Stimulated activated CD4-positive, alpha-beta T cell treated with anti-CD3 and anti-CD28 coated beads, Interleukin-4, amount 100 ng/mL, for 4 hours (primary cell): Measurements from ENCODE around the gene ARFGEF3.
A peak's percentile ranks its signal among the peaks of the same experiment; 100 is the strongest.
"Not testable (repeated sequence)": the region's sequence is repeated elsewhere in the genome, so short reads cannot be mapped to it uniquely, and the experiment has no call there.

ENCODE experiments used
- DNase-seq, 2 experiments: peaks; one replicate each; pipeline ENCODE4 v3.0.0-alpha.2; 2020

The ARFGEF3 gene

GRCh38 chr6:138277835-138278234 lies 116.1 kb downstream of the ARFGEF3 start:
- no peak for DNase-seq

GRCh38 chr6:138278326-138278725 lies 116.6 kb downstream of the ARFGEF3 start:
- no peak for DNase-seq

DNA sequence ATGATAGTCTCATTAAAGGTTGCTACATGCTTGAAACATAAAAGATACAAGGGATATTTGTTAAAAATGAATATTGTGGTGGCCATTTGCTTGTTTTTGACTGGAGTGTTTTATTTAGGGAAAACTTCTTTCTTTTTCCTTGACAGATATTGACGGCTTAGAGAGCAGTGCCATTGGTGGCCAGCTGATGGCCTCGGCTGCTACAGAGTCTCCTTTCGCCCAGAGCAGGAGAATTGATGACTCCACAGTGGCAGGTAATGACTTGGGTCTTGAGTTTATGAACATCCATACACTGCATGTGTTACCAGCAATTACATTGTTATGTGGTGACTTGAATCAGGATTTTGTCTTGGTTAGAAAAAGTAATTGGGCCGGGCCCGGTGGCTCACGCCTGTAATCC lies 124.1 kb downstream of the ARFGEF3 start:
- no peak for DNase-seq

- no peak for DNase-seq
Observed at GRCh38 chr6:138286698-138287097, 125.0 kb downstream of the ARFGEF3 start.

DNA sequence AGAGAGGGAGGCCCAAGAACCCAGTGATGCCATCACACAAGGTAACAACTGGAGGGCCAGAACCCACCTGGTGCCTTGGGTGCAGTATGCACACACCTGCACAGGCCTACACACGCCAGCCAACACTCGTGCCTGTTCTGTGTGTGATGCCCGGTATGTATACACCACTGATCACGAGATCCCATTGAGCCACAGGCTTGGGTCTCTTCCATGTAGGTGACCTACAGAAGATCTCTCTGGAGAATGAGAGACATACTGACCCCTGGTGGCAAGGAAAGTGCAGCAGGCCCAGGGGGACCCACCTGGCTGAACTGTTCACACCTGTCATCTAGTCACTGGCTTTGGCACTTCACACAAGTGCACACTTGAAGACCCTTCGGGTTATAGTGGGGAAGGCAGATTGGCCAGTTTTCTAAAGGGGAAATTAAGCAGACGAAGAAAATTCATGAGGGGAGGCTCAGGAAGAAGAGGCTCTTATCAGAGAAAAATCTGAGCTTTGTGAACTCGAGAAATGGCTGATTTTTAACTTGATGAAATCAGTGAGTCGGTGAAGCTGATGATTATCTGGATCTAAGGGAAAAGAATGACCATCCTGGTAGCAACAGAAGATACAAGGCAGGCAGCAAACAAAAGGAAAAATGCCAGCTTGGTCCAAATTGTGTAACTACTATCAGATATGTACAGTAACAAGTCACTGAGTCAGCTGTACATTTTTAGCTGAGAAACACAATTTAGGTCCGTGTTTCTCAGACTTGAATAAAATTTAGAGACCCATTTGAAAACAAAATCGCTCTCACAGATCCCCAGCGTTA lies 125.6 kb downstream of the ARFGEF3 start:
- DNase-seq, result peak; percentile 29 to 31

- DNase-seq, result not testable (repeated sequence)
Observed at GRCh38 chr6:138288428-138289085, 126.8 kb downstream of the ARFGEF3 start.

DNA sequence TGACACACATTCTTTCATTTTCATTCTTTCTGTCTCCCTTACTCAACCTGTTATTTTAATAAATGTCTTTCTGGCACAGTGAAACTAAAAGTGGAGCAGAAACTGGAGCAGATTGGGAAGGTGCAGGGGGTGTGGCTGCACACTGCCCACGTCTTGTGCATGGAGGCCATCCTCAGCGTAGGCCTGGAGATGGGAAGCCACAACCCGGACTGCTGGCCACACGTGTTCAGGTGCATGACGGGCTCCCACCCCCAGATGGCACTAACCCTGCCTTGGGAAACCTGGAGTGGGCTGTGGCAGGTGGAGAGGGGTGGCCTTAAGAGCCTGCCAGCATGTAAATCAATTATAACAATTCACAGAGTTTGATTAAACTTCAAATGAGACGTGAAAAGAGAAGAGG lies 128.0 kb downstream of the ARFGEF3 start:
- no peak for DNase-seq

DNA sequence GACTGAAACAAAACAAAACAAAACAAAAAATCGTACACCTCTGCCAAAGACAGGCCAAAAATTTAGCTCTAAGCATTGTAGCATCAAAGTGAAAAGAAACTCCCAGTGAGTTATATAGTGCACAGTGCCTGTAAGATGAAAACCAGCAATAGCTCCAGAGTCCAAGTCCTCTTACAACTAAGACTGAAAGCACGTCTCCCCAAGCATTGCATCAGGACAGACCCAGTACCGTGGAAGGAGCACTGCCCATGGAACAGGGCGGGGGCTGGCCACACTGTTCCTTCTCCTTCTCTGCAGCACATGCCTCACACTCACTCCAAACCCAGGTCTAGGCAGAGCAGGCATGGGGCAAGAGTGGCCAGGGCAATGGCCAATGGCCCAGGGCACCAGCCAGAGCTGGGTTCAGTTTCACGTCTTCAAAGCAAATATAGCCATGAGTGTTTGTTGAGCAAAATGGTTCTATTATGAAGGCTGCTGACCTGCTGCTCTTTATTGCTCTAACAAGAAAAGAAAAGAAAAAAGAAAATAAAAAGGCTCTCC lies 128.8 kb downstream of the ARFGEF3 start:
- no peak for DNase-seq

DNA sequence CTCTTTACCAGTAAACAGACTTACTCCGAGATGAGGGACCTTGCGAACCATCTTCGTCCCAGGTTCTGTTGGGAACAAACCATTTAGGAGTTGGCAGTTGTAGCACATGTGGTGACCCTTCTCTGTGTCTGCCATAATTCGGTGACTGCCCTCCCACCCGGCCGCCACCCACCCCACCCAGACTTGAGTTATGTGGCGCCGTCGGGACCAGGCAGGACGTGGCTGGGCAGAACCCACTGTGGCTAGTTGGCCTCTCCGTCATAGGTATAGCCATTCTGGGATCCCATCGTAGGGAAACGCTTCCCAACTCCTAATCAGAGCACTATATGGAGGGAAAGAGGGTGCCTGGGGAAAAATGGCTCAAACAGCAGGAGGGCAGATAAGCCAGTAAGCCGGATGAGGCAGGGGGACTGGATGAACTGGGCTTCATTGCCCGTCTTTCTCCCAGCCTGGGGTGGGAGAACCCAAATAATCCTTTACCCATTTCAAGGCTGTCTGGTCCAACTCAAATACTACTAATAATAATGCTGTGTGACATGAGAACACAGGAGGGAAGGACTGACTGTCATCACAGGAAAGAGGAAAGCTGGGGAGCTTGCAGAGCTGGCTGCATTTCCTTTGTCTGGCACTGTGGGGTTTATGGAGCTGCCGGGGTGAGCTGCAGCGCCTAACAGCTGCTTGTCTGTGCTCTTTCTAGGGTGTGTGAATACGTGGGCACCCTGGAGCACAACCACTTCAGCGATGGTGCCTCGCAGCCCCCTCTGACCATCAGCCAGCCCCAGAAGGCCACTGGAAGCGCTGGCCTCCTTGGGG lies 129.5 kb downstream of the ARFGEF3 start:
- DNase-seq, result no peak

GRCh38 chr6:138291849-138292181 lies 130.1 kb downstream of the ARFGEF3 start:
- no peak for DNase-seq

DNA sequence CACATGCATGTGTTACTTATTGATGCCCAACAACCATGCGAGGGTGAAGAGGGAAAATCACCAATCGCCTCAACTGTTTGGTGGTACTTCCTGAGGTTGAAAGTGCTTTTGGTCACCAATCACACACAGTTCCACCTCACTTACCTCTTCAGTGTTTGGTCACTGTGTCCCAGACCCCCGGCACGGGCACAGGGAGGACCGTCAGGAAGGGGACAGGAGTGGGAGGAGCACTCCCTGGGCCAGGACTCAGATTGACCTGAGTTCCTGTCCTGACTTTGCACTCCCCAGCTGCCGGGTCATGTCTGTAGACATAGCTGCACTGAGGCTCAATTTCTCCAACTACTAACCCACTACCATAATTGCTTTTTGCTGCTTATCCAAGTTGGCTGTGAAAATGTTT lies 130.7 kb downstream of the ARFGEF3 start:
- no peak for DNase-seq

GRCh38 chr6:138293428-138294395 lies 132.0 kb downstream of the ARFGEF3 start:
- no peak for DNase-seq

DNA sequence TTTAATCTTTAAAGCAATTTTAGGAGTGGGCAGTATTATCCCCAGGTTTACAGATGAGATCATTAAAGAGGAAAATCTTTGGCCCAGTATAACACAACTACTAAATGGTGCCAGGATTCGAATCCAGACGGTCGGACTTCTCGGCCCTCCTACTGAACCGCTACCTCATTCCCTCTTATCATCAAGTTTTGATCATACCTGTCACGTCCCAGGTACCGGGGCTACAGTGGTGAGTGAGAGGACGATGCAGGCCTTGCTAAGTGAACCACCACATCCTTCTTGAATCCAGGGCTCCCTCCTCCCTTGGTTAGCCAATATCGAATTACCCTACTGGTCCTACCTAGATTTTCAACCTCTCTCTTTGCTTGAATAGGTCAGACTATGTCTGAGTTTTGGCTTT lies 134.6 kb downstream of the ARFGEF3 start:
- DNase-seq, result no peak

GRCh38 chr6:138296786-138297185 lies 135.0 kb downstream of the ARFGEF3 start:
- no peak for DNase-seq

DNA sequence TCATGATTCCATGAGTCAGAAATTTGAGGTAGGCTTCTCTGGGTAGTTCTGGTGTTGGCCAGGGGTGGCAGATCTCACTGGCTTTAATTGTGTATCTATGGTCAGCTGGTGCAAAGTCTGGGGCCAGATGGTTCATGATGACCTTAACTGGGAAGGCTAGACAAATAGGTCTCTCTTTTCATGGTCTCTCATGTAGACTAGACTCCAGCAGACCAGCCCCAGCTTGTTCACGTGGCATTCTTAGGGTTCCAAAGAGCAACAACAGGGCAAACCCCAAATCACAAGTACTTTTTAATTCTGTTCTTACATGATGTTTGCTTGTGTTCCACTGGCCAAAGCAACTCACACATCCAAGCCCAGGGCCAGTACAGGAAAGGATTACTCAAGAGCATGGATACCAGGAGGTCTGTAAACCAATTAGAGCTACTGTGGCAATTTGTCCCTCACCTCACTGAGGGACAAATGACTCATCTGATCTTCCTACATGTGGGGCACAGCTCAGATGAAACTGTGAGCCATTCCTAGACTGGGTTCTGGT lies 136.1 kb downstream of the ARFGEF3 start:
- no peak for DNase-seq

DNA sequence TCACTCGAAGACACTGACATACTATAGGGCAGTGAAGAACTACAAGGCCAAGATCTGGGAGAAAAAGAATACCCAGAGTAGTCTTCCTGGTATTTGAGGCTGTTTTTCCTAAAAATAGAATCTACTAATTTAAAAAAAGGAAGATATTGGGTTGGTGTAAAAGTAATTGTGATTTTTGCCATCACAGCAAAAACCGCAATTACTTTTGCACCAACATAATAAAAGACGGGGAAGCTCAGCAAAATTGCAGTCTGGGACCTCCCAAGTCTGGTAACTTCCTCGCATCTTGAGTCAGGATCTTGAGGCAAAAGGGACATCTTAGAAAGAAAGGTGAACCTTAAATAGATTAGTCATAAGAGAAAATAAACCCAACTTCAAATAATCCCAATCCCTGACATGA lies 138.7 kb downstream of the ARFGEF3 start:
- DNase-seq, result no peak

- DNase-seq, result no peak
Observed at GRCh38 chr6:138302554-138302953, 140.8 kb downstream of the ARFGEF3 start.

GRCh38 chr6:138307352-138307751 lies 145.6 kb downstream of the ARFGEF3 start:
- no peak for DNase-seq

DNA sequence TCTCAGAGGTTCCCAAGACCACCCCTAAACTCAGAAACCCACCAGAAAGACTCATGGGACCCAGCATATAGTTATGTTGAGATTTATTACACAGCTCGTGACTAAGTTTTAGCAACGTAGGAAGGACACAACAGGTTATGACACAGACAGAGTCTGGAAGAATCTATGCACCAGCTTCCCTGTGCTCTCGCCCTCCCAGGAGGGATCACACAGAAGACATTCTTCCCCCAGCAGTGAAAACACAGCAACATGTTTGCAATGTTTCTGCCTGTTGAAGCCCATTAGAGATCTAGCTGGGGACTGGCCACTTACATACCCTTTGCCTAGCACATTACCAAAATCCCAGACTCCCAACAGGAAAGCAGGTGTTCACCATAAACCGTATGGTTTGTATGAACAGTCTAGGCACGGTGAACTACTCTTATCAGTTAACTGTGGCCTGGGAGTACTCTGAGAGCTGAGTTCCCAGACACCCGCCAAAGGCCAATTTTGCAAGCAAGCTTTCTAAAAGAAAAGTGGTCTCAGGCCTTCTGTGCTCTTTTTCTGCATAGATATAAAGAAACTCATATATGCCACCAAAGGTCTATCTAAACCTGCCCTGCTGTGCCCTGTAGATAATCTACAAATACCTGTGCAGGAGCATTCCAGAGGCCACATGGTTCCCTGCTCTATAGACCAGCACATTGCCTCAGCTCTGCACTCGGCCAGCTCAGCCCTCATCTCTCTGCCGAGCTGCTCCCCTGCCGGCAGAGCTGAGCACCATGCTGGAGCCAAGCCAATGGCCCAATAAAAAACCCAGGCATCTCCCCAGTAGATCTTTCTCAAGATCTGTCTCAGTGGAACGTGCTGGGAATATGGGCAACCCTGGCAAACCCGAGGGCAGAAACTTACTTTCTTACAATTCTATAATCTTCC lies 146.3 kb downstream of the ARFGEF3 start:
- DNase-seq, result no peak

DNA sequence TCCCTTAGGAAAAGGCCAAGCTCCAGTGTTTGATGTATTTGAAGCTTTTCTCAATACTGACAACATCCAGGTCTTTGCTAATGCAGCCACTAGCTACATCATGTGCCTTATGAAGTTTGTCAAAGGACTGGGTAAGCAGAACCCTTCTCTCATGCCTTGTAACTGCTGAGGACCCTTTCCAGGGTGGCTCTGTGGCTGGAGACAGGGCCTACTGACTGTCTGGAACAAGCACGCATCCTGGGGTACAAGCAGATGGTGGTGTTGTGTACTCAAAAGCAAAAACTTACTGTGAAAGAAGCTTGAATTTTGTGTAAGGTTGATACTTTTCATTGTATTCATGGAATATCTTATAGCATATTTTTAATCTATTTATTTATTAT lies 147.0 kb downstream of the ARFGEF3 start:
- no peak for DNase-seq

DNA sequence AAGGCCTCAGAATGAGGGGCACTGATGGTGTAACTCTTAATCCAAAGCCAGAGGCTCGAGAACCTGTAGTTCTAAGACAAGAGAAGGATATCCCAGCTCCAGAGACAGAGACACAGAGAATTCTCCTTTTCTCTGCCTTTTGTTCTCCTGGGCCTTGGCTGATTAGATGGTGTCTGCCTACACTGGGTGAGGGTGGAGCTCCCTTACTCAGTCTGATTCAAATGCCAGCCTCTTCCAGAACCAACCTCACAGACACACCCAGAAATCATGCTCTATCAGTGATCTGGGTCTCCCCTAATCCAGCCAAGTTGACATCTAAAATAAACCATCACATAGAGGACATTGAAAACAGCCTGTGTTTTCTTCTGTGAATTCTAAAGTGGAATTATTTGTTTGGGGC lies 148.0 kb downstream of the ARFGEF3 start:
- no peak for DNase-seq
